Ammon's horn (tissue), 1 donor: ENCODE data around the gene MOK.

ENCODE experiments used
- DNase-seq: peaks from one replicate; pipeline ENCODE4 v3.0.0-alpha.2; 2016; ENCODE audit warnings: low spot score

MOK gene

GRCh38 chr14:102223682-102224081 lies 81.3 kb downstream of the MOK start:
- DNase-seq, result no peak

- no peak for DNase-seq
Observed at GRCh38 chr14:102222751-102223150, 82.2 kb downstream of the MOK start.

GRCh38 chr14:102222009-102222575 lies 82.9 kb downstream of the MOK start:
- no peak for DNase-seq

GRCh38 chr14:102221026-102221425 lies 83.9 kb downstream of the MOK start:
- DNase-seq, result no peak

GRCh38 chr14:102220031-102220430 lies 84.9 kb downstream of the MOK start:
- no peak for DNase-seq

GRCh38 chr14:102219316-102219715 lies 85.6 kb downstream of the MOK start:
- no peak for DNase-seq

GRCh38 chr14:102218688-102219087 lies 86.3 kb downstream of the MOK start:
- peak; percentile 66 for DNase-seq

GRCh38 chr14:102217987-102218421 lies 87.0 kb downstream of the MOK start:
- no peak for DNase-seq

GRCh38 chr14:102217399-102217798 lies 87.6 kb downstream of the MOK start:
- no peak for DNase-seq

GRCh38 chr14:102215576-102216250 lies 89.3 kb downstream of the MOK start:
- no peak for DNase-seq

- peak; percentile 92 for DNase-seq
Observed at GRCh38 chr14:102215071-102215470, 89.9 kb downstream of the MOK start.

GRCh38 chr14:102213984-102214658 lies 90.8 kb downstream of the MOK start:
- DNase-seq, result no peak

GRCh38 chr14:102213470-102213869 lies 91.5 kb downstream of the MOK start:
- DNase-seq, result no peak

- no peak for DNase-seq
Observed at GRCh38 chr14:102212845-102213244, 92.1 kb downstream of the MOK start.

- DNase-seq, result no peak
Observed at GRCh38 chr14:102212356-102212755, 92.6 kb downstream of the MOK start.

GRCh38 chr14:102211240-102211639 lies 93.7 kb downstream of the MOK start:
- no peak for DNase-seq

- no peak for DNase-seq
Observed at GRCh38 chr14:102210421-102211042, 94.4 kb downstream of the MOK start.

GRCh38 chr14:102209224-102209966 lies 95.6 kb downstream of the MOK start:
- peak; percentile 91 for DNase-seq

GRCh38 chr14:102208741-102209140 lies 96.2 kb downstream of the MOK start:
- no peak for DNase-seq

GRCh38 chr14:102207831-102208365 lies 97.1 kb downstream of the MOK start:
- DNase-seq, result no peak

- DNase-seq, result no peak
Observed at GRCh38 chr14:102206918-102207317, 98.0 kb downstream of the MOK start.

GRCh38 chr14:102205560-102205959 lies 99.4 kb downstream of the MOK start:
- no peak for DNase-seq
